Spleen (tissue), 7 donors: ENCODE data around the gene ITPR2.

Experiments used
- CTCF ChIP-seq, 11 experiments: fragments of 200-600 bp in 7 of 11; fragments of 450-650 bp in 4 of 11; sonication (generic) in 4 of 11; IDR thresholded peaks in 8 of 11; conservative IDR thresholded peaks in 3 of 11; 1 replicate in 7 of 11; 2 replicates in 4 of 11; pipeline versions ENCODE4 v1.4.0 to v1.8.0; 2016 to 2021; ENCODE audit warnings: antibody characterized with exemption in 11 of 11, inconsistent platforms in 4 of 11, mild to moderate bottlenecking in 1 of 11
- POLR2A ChIP-seq, 3 donors: fragments of 450-650 bp; IDR thresholded peaks; one replicate each; pipeline ENCODE4 v1.5.1; 2017; ENCODE audit warnings: antibody characterized with exemption in 3 of 3, mild to moderate bottlenecking in 1 of 3
- POLR2AphosphoS5 ChIP-seq, 3 donors: sonication (generic); formaldehyde crosslinking; IDR thresholded peaks; one replicate each; pipeline ENCODE4 v1.5.1; 2017; ENCODE audit warnings: antibody characterized with exemption in 3 of 3
- donor health status: DM: no; HTN: no; CAD: no; lungs with moderate emphysema.
- donor health status: DM: no; HTN: no; CAD: no.
- donor health status: DM: no; HTN: no; CAD: no.

GRCh38 chr12:26658991-26659390, 174.0 kb downstream of the ITPR2 start:
- TF ChIP-seq CTCF (IDR thresholded peaks at IDR 0.05 in 8 of 11, conservative IDR thresholded peaks at IDR 0.05 in 3 of 11) (no peak), POLR2A (IDR thresholded peaks at IDR 0.05) (no peak), POLR2AphosphoS5 (IDR thresholded peaks at IDR 0.05) (no peak)
